Measurements from ENCODE around the gene NUBP2.

The NUBP2 gene

GRCh38 chr16:1782408-1783264 is at the start of gene NUBP2, which contains the start of gene SPSB3:
Gene NUBP2 (plus strand): TSS chr16:1782960. CDS start chr16:1783021, 61 bp downstream.
Gene SPSB3 (minus strand): TSS chr16:1782571. CDS start chr16:1781483, 1,088 bp downstream.
- peak; percentile 99 for DNase-seq

GRCh38 chr16:1734123-1734522 is 48.6 kb upstream of the NUBP2 start:
- no peak for DNase-seq

- no peak for DNase-seq
Observed at GRCh38 chr16:1734816-1735215, 47.9 kb upstream of the NUBP2 start.

- no peak for DNase-seq
Observed at GRCh38 chr16:1740234-1740633, 42.5 kb upstream of the NUBP2 start.

- no peak for DNase-seq
Observed at GRCh38 chr16:1740781-1741490, 41.8 kb upstream of the NUBP2 start.

GRCh38 chr16:1741553-1742165 is 41.1 kb upstream of the NUBP2 start:
- no peak for DNase-seq

- DNase-seq = no peak
Observed at GRCh38 chr16:1743376-1744337, 39.1 kb upstream of the NUBP2 start.

- no peak for DNase-seq
Observed at GRCh38 chr16:1744338-1744840, 38.4 kb upstream of the NUBP2 start.

GRCh38 chr16:1745181-1745899 is 37.4 kb upstream of the NUBP2 start:
- no peak for DNase-seq

- no peak for DNase-seq
Observed at GRCh38 chr16:1745900-1746692, 36.7 kb upstream of the NUBP2 start.

GRCh38 chr16:1746693-1747195 is 36.0 kb upstream of the NUBP2 start:
- DNase-seq = no peak

GRCh38 chr16:1747934-1748333 is 34.8 kb upstream of the NUBP2 start:
- DNase-seq = no peak

GRCh38 chr16:1749152-1750117 is 33.3 kb upstream of the NUBP2 start:
- no peak for DNase-seq

- no peak for DNase-seq
Observed at GRCh38 chr16:1751946-1752345, 30.8 kb upstream of the NUBP2 start.

GRCh38 chr16:1752853-1753252 is 29.9 kb upstream of the NUBP2 start:
- DNase-seq = no peak

GRCh38 chr16:1754204-1754603 is 28.6 kb upstream of the NUBP2 start:
- DNase-seq = no peak

GRCh38 chr16:1757714-1758461 is 24.9 kb upstream of the NUBP2 start:
- DNase-seq = no peak

GRCh38 chr16:1758923-1759322 is 23.8 kb upstream of the NUBP2 start:
- peak; percentile 36 for DNase-seq
